Activated CD4-positive, alpha-beta T cell treated with anti-CD3 and anti-CD28 coated beads for 24 hours (primary cell): Measurements from ENCODE around the gene NLRP4.

Source experiments
- DNase-seq, 2 donors: peaks; one replicate each; pipeline ENCODE4 v3.0.0-alpha.2; 2020; ENCODE audit warnings: low read depth in 2 of 2

The NLRP4 gene

GRCh38 chr19:55836340-55836739 lies at the start of gene NLRP4:
Gene NLRP4, plus strand, starts transcription at chr19:55836540. Its CDS starts 15,541 bp downstream, at chr19:55852081.
- no peak for DNase-seq

GRCh38 chr19:55795021-55795420 lies 41.3 kb upstream of the NLRP4 start:
- no peak for DNase-seq

- no peak for DNase-seq
Measured at GRCh38 chr19:55801416-55801815, 34.9 kb upstream of the NLRP4 start.

- DNase-seq, result no peak
Measured at GRCh38 chr19:55802281-55802680, 34.1 kb upstream of the NLRP4 start.

- peak; percentile 3 to 8 for DNase-seq
Measured at GRCh38 chr19:55809381-55810058, 26.8 kb upstream of the NLRP4 start.

GRCh38 chr19:55811340-55811739 lies 25.0 kb upstream of the NLRP4 start:
- DNase-seq, result no peak

- no peak for DNase-seq
Measured at GRCh38 chr19:55812449-55812848, 23.9 kb upstream of the NLRP4 start.

- DNase-seq, result no peak
Measured at GRCh38 chr19:55813906-55814305, 22.4 kb upstream of the NLRP4 start.

- no peak for DNase-seq
Measured at GRCh38 chr19:55820037-55820436, 16.3 kb upstream of the NLRP4 start.

GRCh38 chr19:55830656-55831055 lies 5.7 kb upstream of the NLRP4 start:
- DNase-seq, result no peak

GRCh38 chr19:55831846-55832245 lies 4.5 kb upstream of the NLRP4 start, which contains the start of gene NLRP11:
Gene NLRP11, minus strand, starts transcription at chr19:55831999. Its CDS starts 13,825 bp downstream, at chr19:55818174.
- no peak for DNase-seq

GRCh38 chr19:55832676-55833075 lies 3.7 kb upstream of the NLRP4 start:
- DNase-seq, result no peak

- DNase-seq, result no peak
Measured at GRCh38 chr19:55838251-55838650, 1.9 kb downstream of the NLRP4 start.

GRCh38 chr19:55838906-55839305 lies 2.6 kb downstream of the NLRP4 start:
- no peak for DNase-seq

GRCh38 chr19:55855160-55855559 lies 18.8 kb downstream of the NLRP4 start:
- DNase-seq, result no peak

GRCh38 chr19:55857149-55857548 lies 20.8 kb downstream of the NLRP4 start:
- no peak for DNase-seq

GRCh38 chr19:55857974-55858373 lies 21.6 kb downstream of the NLRP4 start:
- no peak for DNase-seq

GRCh38 chr19:55858401-55858800 lies 22.1 kb downstream of the NLRP4 start:
- DNase-seq, result no peak

- DNase-seq, result no peak
Measured at GRCh38 chr19:55858969-55859368, 22.6 kb downstream of the NLRP4 start.

- no peak for DNase-seq
Measured at GRCh38 chr19:55866521-55866920, 30.2 kb downstream of the NLRP4 start.

- no peak for DNase-seq
Measured at GRCh38 chr19:55867101-55867500, 30.8 kb downstream of the NLRP4 start.

GRCh38 chr19:55870736-55871135 lies 34.4 kb downstream of the NLRP4 start:
- DNase-seq, result no peak

GRCh38 chr19:55877211-55877610 lies 40.9 kb downstream of the NLRP4 start:
- DNase-seq, result no peak

- no peak for DNase-seq
Measured at GRCh38 chr19:55882626-55883025, 46.3 kb downstream of the NLRP4 start.
